K562 (cell line): ENCODE results near the gene GOLGA2. TPM values are rescaled to one million over a fixed set of nuclear protein-coding genes. Genes with fewer than 3 reads are reported as not detected.

Experiments
- CBFA2T2 ChIP-seq: fragments of 450-650 bp; conservative IDR thresholded peaks from 2 replicates; pipeline ENCODE4 v1.6.1; 2017; ENCODE audit warnings: mild to moderate bottlenecking
- CBFA2T3 ChIP-seq: fragments of 450-650 bp; IDR thresholded peaks from 2 replicates; pipeline ENCODE4 v1.6.1; 2017
- CBFB ChIP-seq: sonication (generic); formaldehyde crosslinking; IDR thresholded peaks from 2 replicates; pipeline ENCODE4 v1.4.0; 2020; ENCODE audit warnings: mild to moderate bottlenecking, missing genetic modification reagents
- DPF2 ChIP-seq: fragments of 450-650 bp; IDR thresholded peaks from 2 replicates; pipeline ENCODE4 v1.6.1; 2016
- EHMT2 ChIP-seq: fragments of 450-650 bp; IDR thresholded peaks from 2 replicates; pipeline ENCODE4 v1.6.1; 2018; ENCODE audit warnings: antibody characterized with exemption
- FOXK1 ChIP-seq: sonication (generic); formaldehyde crosslinking; IDR thresholded peaks from 2 replicates; pipeline ENCODE4 v1.8.0; 2022; ENCODE audit warnings: missing genetic modification reagents, mild to moderate bottlenecking, borderline replicate concordance
- HBP1 ChIP-seq: fragments of 450-650 bp; formaldehyde crosslinking; IDR thresholded peaks from 2 replicates; pipeline ENCODE4 v1.4.0; 2022; ENCODE audit warnings: missing genetic modification characterization
- HNRNPK ChIP-seq: fragments of 200-400 bp; formaldehyde crosslinking; IDR thresholded peaks from one replicate; pipeline ENCODE4 v1.6.1; 2018; ENCODE audit warnings: mild to moderate bottlenecking, low read depth, low read length; ENCODE audit not compliant: poor library complexity, severe bottlenecking
- LARP7 ChIP-seq: fragments of 450-650 bp; IDR thresholded peaks from 2 replicates; pipeline ENCODE4 v1.6.1; 2016
- LCOR ChIP-seq: sonication (generic); formaldehyde crosslinking; IDR thresholded peaks from 2 replicates; pipeline ENCODE4 v1.8.0; 2022; ENCODE audit warnings: mild to moderate bottlenecking, missing genetic modification reagents
- MCM3 ChIP-seq: fragments of 450-650 bp; IDR thresholded peaks from 2 replicates; pipeline ENCODE4 v1.6.1; 2016
- MECOM ChIP-seq: fragments of 250-450 bp; sonication (Bioruptor Pico); IDR thresholded peaks from 2 replicates; pipeline ENCODE4 v1.8.0; 2022; ENCODE audit warnings: inconsistent platforms
- MXI1 ChIP-seq: IDR thresholded peaks from 2 replicates; pipeline ENCODE4 v1.6.1; 2011; ENCODE audit warnings: low read depth, mild to moderate bottlenecking, improper control_type of control experiment, low read length
- NFIC ChIP-seq: fragments of 450-650 bp; IDR thresholded peaks from 2 replicates; pipeline ENCODE4 v1.6.1; 2017; ENCODE audit warnings: mild to moderate bottlenecking, inconsistent platforms
- NKRF ChIP-seq: fragments of 450-650 bp; IDR thresholded peaks from 2 replicates; pipeline ENCODE4 v1.6.1; 2016; ENCODE audit warnings: borderline replicate concordance
- SP2 ChIP-seq: IDR thresholded peaks from 2 replicates; pipeline ENCODE4 v1.6.1; 2011; ENCODE audit warnings: mild to moderate bottlenecking, low read depth, low read length, moderate library complexity; ENCODE audit not compliant: poor library complexity, severe bottlenecking; ENCODE audit errors: extremely low read depth
- SRF ChIP-seq, 2 experiments: fragments of 250-450, 450-650 bp in 1 of 2; sonication (Bioruptor Pico) in 1 of 2; sonication (generic) in 1 of 2; formaldehyde crosslinking; IDR thresholded peaks; 2 replicates each; pipeline versions ENCODE4 v1.5.0 to v1.5.1; 2020 to 2022; ENCODE audit warnings: mild to moderate bottlenecking in 1 of 2, missing genetic modification reagents in 1 of 2
- U2AF1 ChIP-seq: fragments of 200-400 bp; formaldehyde crosslinking; optimal IDR thresholded peaks from 2 replicates; pipeline ENCODE3; 2017; ENCODE audit warnings: mild to moderate bottlenecking, low read depth, low read length, moderate library complexity
- YBX1 ChIP-seq: fragments of 450-650 bp; IDR thresholded peaks from 2 replicates; pipeline ENCODE4 v1.7.1; 2016; ENCODE audit warnings: mild to moderate bottlenecking
- ZC3H11A ChIP-seq: IDR thresholded peaks from 2 replicates; pipeline ENCODE4 v1.6.1; 2012; ENCODE audit warnings: low read depth, low read length, improper control_type of control experiment
- polyA plus RNA-seq, 8 experiments: library from polyadenylated mRNA; depleted of rRNA in 4 of 8; stranded (reverse) in 5 of 8; unstranded in 3 of 8; fragments of >200 nt; fragmentation: Nextera tagmentation in 2 of 8; fragmentation: Illumina TruSeq in 1 of 8; extraction: Ambion mirVana in 2 of 8; extraction: Trizol in 1 of 8; gene quantifications; 2 replicates each; pipeline versions ENCODE4 v1.2.1 to v1.2.3, GENCODE V29; 2011 to 2014; ENCODE audit warnings: inconsistent platforms in 1 of 8, missing spikeins in 1 of 8
- total RNA-seq, 7 experiments: library from RNA; depleted of rRNA in 6 of 7; stranded (reverse); fragments of >200 nt in 6 of 7; fragmentation: Illumina TruSeq in 2 of 7; extraction: Trizol in 2 of 7; gene quantifications; 2 replicates each; pipeline versions ENCODE4 v1.2.1 to v1.2.3, GENCODE V29; 2011 to 2021; ENCODE audit warnings: low replicate concordance in 1 of 7
- TF ChIP-seq, protein P1 (sequence below), 2 experiments: fragments of 450-650 bp in 1 of 2; IDR thresholded peaks; 2 replicates each; pipeline ENCODE4 v1.6.1; 2011 to 2017; ENCODE audit warnings: low read depth in 2 of 2, antibody characterized with exemption in 1 of 2, borderline replicate concordance in 1 of 2, low read length in 1 of 2, mild to moderate bottlenecking in 1 of 2, mixed read lengths in 1 of 2; ENCODE audit not compliant: control insufficient read depth in 1 of 2

The GOLGA2 gene
- total and polyA plus RNA-seq, 9 of the 15 experiments (the other 6 are each of a cell fraction or from before 2014, with no cell fraction given): 15.7 to 138 (median 76.0) TPM

DNA sequence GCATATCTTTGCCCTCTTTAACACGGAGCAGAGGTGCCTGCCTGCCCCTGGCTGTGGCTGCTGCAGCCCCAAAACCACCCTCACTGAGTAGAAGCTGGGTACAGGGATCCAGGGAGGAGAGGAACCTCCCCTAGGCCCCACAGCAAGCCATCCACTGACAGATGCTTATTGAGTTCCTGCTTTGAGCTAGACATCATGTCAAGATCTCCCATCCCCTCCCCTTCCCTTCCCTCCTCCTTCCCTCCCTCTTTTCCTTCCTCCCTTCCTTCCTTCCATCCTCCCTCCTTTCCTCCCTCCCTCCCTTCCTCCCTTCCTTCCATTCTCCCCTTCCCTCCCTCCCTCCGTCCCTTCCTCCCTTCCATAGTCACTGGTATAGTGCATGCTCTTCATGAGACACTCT lies 29.3 kb downstream of the GOLGA2 start (continued):
- TF ChIP-seq CBFB (CRISPR knock-in tag): no peak
- TF ChIP-seq MECOM: no peak
- peak; percentile 77; the same call in 1 of the 2 replicates for TF ChIP-seq LARP7
- TF ChIP-seq, protein P1, sequence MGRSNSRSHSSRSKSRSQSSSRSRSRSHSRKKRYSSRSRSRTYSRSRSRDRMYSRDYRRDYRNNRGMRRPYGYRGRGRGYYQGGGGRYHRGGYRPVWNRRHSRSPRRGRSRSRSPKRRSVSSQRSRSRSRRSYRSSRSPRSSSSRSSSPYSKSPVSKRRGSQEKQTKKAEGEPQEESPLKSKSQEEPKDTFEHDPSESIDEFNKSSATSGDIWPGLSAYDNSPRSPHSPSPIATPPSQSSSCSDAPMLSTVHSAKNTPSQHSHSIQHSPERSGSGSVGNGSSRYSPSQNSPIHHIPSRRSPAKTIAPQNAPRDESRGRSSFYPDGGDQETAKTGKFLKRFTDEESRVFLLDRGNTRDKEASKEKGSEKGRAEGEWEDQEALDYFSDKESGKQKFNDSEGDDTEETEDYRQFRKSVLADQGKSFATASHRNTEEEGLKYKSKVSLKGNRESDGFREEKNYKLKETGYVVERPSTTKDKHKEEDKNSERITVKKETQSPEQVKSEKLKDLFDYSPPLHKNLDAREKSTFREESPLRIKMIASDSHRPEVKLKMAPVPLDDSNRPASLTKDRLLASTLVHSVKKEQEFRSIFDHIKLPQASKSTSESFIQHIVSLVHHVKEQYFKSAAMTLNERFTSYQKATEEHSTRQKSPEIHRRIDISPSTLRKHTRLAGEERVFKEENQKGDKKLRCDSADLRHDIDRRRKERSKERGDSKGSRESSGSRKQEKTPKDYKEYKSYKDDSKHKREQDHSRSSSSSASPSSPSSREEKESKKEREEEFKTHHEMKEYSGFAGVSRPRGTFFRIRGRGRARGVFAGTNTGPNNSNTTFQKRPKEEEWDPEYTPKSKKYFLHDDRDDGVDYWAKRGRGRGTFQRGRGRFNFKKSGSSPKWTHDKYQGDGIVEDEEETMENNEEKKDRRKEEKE (IDR thresholded peaks at IDR 0.05; ENCODE audit: borderline replicate concordance in 1 of 2, control insufficient read depth in 1 of 2, low read depth in 2 of 2, low read length in 1 of 2): 0 out of 4 replicates have a peak, but pooled peaks of 1 of the 2 experiments have one; percentile 37
- peak; percentile 74 for TF ChIP-seq EHMT2
- no peak for TF ChIP-seq SP2
- TF ChIP-seq FOXK1 (CRISPR knock-in tag): no peak
- TF ChIP-seq YBX1: no peak
- TF ChIP-seq CBFA2T2: no peak
- TF ChIP-seq HBP1 (CRISPR knock-in tag): no peak
- 0 out of 2 replicates have a peak, but pooled peaks have one; percentile 23 for TF ChIP-seq NKRF
- no peak for TF ChIP-seq ZC3H11A
- no peak for TF ChIP-seq LCOR
- TF ChIP-seq U2AF1: no peak
- no peak for TF ChIP-seq MXI1
- TF ChIP-seq CBFA2T3: no peak
- TF ChIP-seq NFIC: no peak
- TF ChIP-seq SRF (CRISPR knock-in tag; IDR thresholded peaks at IDR 0.05): no peak
- no peak for TF ChIP-seq DPF2
- peak; percentile 43 for TF ChIP-seq HNRNPK
- TF ChIP-seq MCM3: peak; percentile 72; the same call in 1 of the 2 replicates
